Breast epithelium (tissue), 3 donors: ENCODE results near the gene GCNA.

Experiments
- CTCF ChIP-seq, 3 donors: fragments of 450-650 bp; IDR thresholded peaks; one replicate each; pipeline ENCODE4 v1.5.1; 2016 to 2017; ENCODE audit warnings: antibody characterized with exemption in 3 of 3, mild to moderate bottlenecking in 3 of 3, moderate library complexity in 3 of 3
- POLR2A ChIP-seq: fragments of 450-650 bp; IDR thresholded peaks from one replicate; pipeline ENCODE4 v1.6.1; 2016; ENCODE audit warnings: antibody characterized with exemption, mild to moderate bottlenecking, moderate library complexity
- POLR2AphosphoS5 ChIP-seq, 3 donors: sonication (generic); formaldehyde crosslinking; IDR thresholded peaks; one replicate each; pipeline ENCODE4 v1.6.1; 2017; ENCODE audit warnings: antibody characterized with exemption in 3 of 3

- TF ChIP-seq CTCF (IDR thresholded peaks at IDR 0.05) = no peak
- TF ChIP-seq POLR2A = no peak
- no peak for TF ChIP-seq POLR2AphosphoS5 (IDR thresholded peaks at IDR 0.05)
Observed at GRCh38 chrX:71579136-71579989, 1.1 kb downstream of the GCNA start.
